Measurements from ENCODE around the gene NOC3L. TPM values are rescaled to one million over a fixed set of nuclear protein-coding genes. Genes with fewer than 3 reads are reported as not detected.

The NOC3L gene
- total RNA-seq, 4 donors from 2014 or later = 10.3 to 14.5 (median 12.5) TPM

- H3K9me3 ChIP-seq = no peaks in the 10 kb centered on the region
- no peaks in the 10 kb centered on the region for H3K27me3 ChIP-seq
- H3K36me3 ChIP-seq = no peaks in the 10 kb centered on the region
- ATAC-seq (no peak), DNase-seq (no peak)
- no peak overlapping the region for H3K27ac ChIP-seq
- intact Hi-C loops (cut with DNase I; ENCODE audit: low total_unique reads) = no loop called here
- in situ Hi-C loops (cut with MboI; ENCODE audit: low sequenced_read_pairs in 4 of 4) = no loop called here
- no peak for TF ChIP-seq POLR2A (IDR thresholded peaks at IDR 0.05)
- TF ChIP-seq, protein P1, sequence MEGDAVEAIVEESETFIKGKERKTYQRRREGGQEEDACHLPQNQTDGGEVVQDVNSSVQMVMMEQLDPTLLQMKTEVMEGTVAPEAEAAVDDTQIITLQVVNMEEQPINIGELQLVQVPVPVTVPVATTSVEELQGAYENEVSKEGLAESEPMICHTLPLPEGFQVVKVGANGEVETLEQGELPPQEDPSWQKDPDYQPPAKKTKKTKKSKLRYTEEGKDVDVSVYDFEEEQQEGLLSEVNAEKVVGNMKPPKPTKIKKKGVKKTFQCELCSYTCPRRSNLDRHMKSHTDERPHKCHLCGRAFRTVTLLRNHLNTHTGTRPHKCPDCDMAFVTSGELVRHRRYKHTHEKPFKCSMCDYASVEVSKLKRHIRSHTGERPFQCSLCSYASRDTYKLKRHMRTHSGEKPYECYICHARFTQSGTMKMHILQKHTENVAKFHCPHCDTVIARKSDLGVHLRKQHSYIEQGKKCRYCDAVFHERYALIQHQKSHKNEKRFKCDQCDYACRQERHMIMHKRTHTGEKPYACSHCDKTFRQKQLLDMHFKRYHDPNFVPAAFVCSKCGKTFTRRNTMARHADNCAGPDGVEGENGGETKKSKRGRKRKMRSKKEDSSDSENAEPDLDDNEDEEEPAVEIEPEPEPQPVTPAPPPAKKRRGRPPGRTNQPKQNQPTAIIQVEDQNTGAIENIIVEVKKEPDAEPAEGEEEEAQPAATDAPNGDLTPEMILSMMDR (IDR thresholded peaks at IDR 0.05 in 4 of 5, conservative IDR thresholded peaks at IDR 0.05 in 1 of 5) = no peak
- no peak overlapping the region for H3K4me3 ChIP-seq
- H3K4me1 ChIP-seq = no peaks in the 10 kb centered on the region
These were observed 75.8 kb downstream of the NOC3L start for GRCh38 chr10:94286901-94287300.

DNA sequence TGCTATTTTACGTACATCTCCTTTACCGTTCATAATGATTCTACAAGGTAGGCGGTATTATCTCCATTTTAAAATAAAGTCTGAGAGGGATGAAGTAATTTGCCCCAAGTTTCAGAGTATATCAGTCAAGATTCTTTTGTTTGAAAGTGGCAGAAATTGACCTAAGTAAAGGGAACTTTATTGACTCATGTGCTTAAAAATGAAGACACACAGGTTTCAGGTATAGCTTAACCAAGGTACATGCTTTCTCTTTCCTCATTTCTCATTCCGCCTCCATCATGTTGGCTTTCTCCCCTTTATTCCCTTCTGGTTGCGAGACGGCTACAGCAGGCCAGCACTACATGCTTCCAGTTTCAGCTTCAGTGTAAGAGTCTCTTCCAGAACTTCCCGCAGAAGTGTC lies 77.5 kb downstream of the NOC3L start:
- ATAC-seq = no peak
- in situ Hi-C loops (cut with MboI; ENCODE audit: low sequenced_read_pairs in 4 of 4) (no loop called here), intact Hi-C loops (cut with DNase I; ENCODE audit: low total_unique reads) (no loop called here)
- Histone ChIP-seq H3K27me3 (no peaks in the 10 kb centered on the region), H3K27ac (no peak overlapping the region), H3K4me3 (no peak overlapping the region), H3K36me3 (no peaks in the 10 kb centered on the region), H3K9me3 (no peaks in the 10 kb centered on the region), H3K4me1 (no peaks in the 10 kb centered on the region)
- DNase-seq = no peak
- no peak for TF ChIP-seq POLR2A (IDR thresholded peaks at IDR 0.05)
- TF ChIP-seq, protein P1 (IDR thresholded peaks at IDR 0.05 in 4 of 5, conservative IDR thresholded peaks at IDR 0.05 in 1 of 5) = no peak

Other genes with a start within 250 kb of the NOC3L start
- 10 to 100 TPM in 1 of 4 donors, 1 to 10 TPM in 3; 7.4 to 11.4 (median 7.8) TPM for gene TBC1D12, start 39.6 kb upstream of the NOC3L start, total RNA-seq
- gene HELLS, start 182.8 kb upstream of the NOC3L start, total RNA-seq = under 1 TPM; 0.12 to 0.53 (median 0.14) TPM